Suprapubic skin (tissue), 4 donors: ENCODE results near the gene ORC4. TPM values are rescaled to one million over a fixed set of nuclear protein-coding genes. Genes with fewer than 3 reads are reported as not detected.
A peak's percentile ranks its signal among the peaks of the same experiment; 100 is the strongest.

ENCODE experiments used
- DNase-seq, 2 donors: peaks; one replicate each; pipeline ENCODE4 v3.0.0-alpha.2; 2019; ENCODE audit warnings: low spot score in 2 of 2
- H3K27ac ChIP-seq: fragments of 200-600 bp; sonication (generic); one replicate; pipeline ENCODE4 v1.5.1; 2019
- H3K27me3 ChIP-seq: fragments of 200-600 bp; sonication (generic); one replicate; pipeline ENCODE4 v1.5.1; 2019
- H3K36me3 ChIP-seq: fragments of 200-600 bp; sonication (generic); one replicate; pipeline ENCODE4 v1.5.1; 2019
- H3K4me1 ChIP-seq: fragments of 200-600 bp; sonication (generic); one replicate; pipeline ENCODE4 v1.5.1; 2019
- H3K4me3 ChIP-seq: fragments of 200-600 bp; sonication (generic); one replicate; pipeline ENCODE4 v1.5.1; 2019; ENCODE audit warnings: mild to moderate bottlenecking
- H3K9me3 ChIP-seq: fragments of 200-600 bp; sonication (generic); one replicate; pipeline ENCODE4 v1.5.1; 2019
- EP300 ChIP-seq: sonication (generic); formaldehyde crosslinking; IDR thresholded peaks from one replicate; pipeline ENCODE4 v1.6.1; 2017; ENCODE audit warnings: antibody characterized with exemption
- POLR2A ChIP-seq, 2 donors: fragments of 450-650 bp; IDR thresholded peaks; one replicate each; pipeline ENCODE4 v1.6.1; 2017; ENCODE audit warnings: antibody characterized with exemption in 2 of 2, mild to moderate bottlenecking in 2 of 2, moderate library complexity in 2 of 2
- POLR2AphosphoS5 ChIP-seq, 3 donors: sonication (generic); formaldehyde crosslinking; IDR thresholded peaks; one replicate each; pipeline ENCODE4 v1.6.1; 2017; ENCODE audit warnings: antibody characterized with exemption in 3 of 3
- WGBS: methylation state at CpG from one replicate; pipeline ENCODE4 v1.1.5; 2018; 5-methylcytosine and 5-hydroxymethylcytosine counted together
- total RNA-seq, 4 donors: library from RNA; depleted of rRNA; stranded (reverse); fragments of >200 nt; gene quantifications; one replicate each; pipeline ENCODE4 v1.1.0, GENCODE V29; 2016
- TF ChIP-seq, protein P1 (sequence below), 2 donors: fragments of 200-600 bp in 1 of 2; fragments of 450-650 bp in 1 of 2; sonication (generic) in 1 of 2; IDR thresholded peaks; one replicate each; pipeline ENCODE4 v1.5.1; 2016 to 2019; ENCODE audit warnings: antibody characterized with exemption in 2 of 2, mild to moderate bottlenecking in 1 of 2, moderate library complexity in 1 of 2

ORC4 gene
- total RNA-seq, 4 donors from 2014 or later, result 35.0 to 77.2 (median 57.4) TPM

DNA sequence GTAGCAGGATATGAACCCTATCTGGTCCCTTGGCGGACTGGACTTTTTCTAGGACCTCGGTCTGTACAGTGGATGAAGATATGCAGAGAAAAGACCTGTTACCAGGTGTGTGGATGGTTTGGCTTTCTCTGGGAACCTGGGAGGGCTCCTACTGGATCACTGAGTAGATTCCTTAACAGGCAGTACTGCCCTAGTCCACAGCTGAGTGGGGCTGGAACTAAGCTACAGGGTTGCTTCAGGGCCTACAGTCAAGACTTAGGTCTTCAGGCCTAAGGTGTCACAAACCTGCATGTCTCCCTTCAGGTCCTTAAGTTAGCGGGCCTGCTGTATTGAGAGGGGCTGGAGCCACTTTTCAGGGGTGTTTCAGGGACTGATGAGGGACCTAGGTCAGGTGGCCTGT, 42.9 kb downstream of the ORC4 start:
- Histone ChIP-seq H3K27me3 (no peaks in the 10 kb centered on the region), H3K27ac (no peak overlapping the region), H3K4me3 (no peak overlapping the region), H3K36me3 (peaks cover 12% of the 10 kb centered on the region), H3K9me3 (no peaks in the 10 kb centered on the region), H3K4me1 (peaks cover 3% of the 10 kb centered on the region)
- peak in 1 of 2 donors; percentile 45 for DNase-seq
- WGBS, result 95% methylated on average over 2 of the region's 3 CpGs
- TF ChIP-seq POLR2A (IDR thresholded peaks at IDR 0.05) (no peak), POLR2AphosphoS5 (IDR thresholded peaks at IDR 0.05) (no peak), EP300 (no peak)
- TF ChIP-seq, protein P1, sequence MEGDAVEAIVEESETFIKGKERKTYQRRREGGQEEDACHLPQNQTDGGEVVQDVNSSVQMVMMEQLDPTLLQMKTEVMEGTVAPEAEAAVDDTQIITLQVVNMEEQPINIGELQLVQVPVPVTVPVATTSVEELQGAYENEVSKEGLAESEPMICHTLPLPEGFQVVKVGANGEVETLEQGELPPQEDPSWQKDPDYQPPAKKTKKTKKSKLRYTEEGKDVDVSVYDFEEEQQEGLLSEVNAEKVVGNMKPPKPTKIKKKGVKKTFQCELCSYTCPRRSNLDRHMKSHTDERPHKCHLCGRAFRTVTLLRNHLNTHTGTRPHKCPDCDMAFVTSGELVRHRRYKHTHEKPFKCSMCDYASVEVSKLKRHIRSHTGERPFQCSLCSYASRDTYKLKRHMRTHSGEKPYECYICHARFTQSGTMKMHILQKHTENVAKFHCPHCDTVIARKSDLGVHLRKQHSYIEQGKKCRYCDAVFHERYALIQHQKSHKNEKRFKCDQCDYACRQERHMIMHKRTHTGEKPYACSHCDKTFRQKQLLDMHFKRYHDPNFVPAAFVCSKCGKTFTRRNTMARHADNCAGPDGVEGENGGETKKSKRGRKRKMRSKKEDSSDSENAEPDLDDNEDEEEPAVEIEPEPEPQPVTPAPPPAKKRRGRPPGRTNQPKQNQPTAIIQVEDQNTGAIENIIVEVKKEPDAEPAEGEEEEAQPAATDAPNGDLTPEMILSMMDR (IDR thresholded peaks at IDR 0.05), result no peak

DNA sequence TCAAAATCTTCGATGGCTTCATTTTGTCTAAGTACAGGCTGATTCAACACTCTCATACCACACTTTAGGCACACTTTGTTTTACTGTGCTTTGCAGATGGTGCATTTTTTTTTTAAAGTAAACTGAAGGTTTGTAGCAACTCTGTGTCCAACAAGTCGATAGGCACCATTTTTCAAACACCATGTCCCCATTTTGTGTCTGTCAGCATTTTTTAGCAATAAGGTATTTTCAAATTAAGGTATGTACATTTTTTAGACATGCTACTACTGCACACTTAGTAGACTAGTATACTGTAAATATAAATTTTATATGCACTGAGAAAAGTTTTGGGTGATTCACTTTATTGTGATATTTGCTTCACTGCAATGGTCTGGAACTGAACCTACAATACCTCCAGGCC, 44.4 kb downstream of the ORC4 start:
- Histone ChIP-seq H3K9me3 (no peaks in the 10 kb centered on the region), H3K27ac (no peak overlapping the region), H3K36me3 (peaks cover 14% of the 10 kb centered on the region), H3K4me3 (no peak overlapping the region), H3K27me3 (no peaks in the 10 kb centered on the region), H3K4me1 (no peaks in the 10 kb centered on the region)
- no peak for TF ChIP-seq EP300
- no peak for TF ChIP-seq POLR2AphosphoS5 (IDR thresholded peaks at IDR 0.05)
- TF ChIP-seq, protein P1 (IDR thresholded peaks at IDR 0.05), result no peak
- DNase-seq, result no peak
- 79% methylated on average over 2 of the region's 2 CpGs for WGBS

DNA sequence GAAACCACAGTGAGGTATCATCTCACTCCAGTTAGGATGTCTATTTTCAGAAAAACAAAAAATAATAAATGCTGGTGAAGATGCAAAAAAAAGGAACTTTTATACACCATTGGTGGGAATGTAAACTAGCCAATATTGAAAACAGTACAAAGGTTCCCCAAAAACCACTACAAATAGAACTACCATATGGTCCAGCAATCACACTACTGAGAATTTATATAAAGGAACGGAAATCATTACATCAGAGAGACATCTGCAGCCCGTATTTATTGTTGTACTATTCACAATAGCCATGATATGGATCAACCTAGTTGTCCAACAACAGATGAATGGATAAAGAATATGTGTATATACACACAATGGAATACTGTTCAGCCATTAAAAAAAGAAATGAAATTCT, 52.0 kb downstream of the ORC4 start:
- TF ChIP-seq, protein P1 (IDR thresholded peaks at IDR 0.05), result no peak
- TF ChIP-seq POLR2AphosphoS5 (IDR thresholded peaks at IDR 0.05) (no peak), POLR2A (IDR thresholded peaks at IDR 0.05) (no peak), EP300 (no peak)
- peaks cover 19% of the 10 kb centered on the region for H3K36me3 ChIP-seq
- H3K4me3 ChIP-seq, result no peak overlapping the region
- H3K9me3 ChIP-seq, result no peaks in the 10 kb centered on the region
- 87% methylated on average over 2 of the region's 2 CpGs for WGBS
- H3K27ac ChIP-seq, result no peak overlapping the region
- no peaks in the 10 kb centered on the region for H3K27me3 ChIP-seq
- H3K4me1 ChIP-seq, result no peaks in the 10 kb centered on the region
- no peak for DNase-seq

DNA sequence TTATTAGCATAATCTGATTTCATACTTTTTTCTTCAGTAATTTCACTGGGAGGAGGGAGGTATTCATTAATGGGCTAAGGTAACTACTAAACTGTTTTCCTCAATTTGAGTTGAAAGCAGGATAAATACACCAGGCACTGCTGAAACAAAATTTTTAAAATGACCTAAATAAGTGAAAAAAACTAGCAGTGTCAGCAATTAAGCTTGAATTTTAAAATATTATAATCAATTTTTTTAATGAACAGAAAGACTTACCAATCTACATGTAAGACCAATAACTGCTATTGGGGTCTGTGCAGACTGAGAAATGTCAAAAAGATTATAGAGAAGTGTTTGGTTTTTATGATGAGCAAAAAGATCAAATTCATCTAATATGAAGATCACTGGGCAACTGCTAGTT, 68.4 kb downstream of the ORC4 start:
- H3K4me3 ChIP-seq, result no peak overlapping the region
- H3K27me3 ChIP-seq, result no peaks in the 10 kb centered on the region
- H3K36me3 ChIP-seq, result peaks cover 22% of the 10 kb centered on the region
- TF ChIP-seq EP300 (no peak), POLR2AphosphoS5 (IDR thresholded peaks at IDR 0.05) (no peak), POLR2A (IDR thresholded peaks at IDR 0.05) (no peak)
- DNase-seq, result no peak
- no peaks in the 10 kb centered on the region for H3K4me1 ChIP-seq
- H3K9me3 ChIP-seq, result no peaks in the 10 kb centered on the region
- no peak overlapping the region for H3K27ac ChIP-seq

DNA sequence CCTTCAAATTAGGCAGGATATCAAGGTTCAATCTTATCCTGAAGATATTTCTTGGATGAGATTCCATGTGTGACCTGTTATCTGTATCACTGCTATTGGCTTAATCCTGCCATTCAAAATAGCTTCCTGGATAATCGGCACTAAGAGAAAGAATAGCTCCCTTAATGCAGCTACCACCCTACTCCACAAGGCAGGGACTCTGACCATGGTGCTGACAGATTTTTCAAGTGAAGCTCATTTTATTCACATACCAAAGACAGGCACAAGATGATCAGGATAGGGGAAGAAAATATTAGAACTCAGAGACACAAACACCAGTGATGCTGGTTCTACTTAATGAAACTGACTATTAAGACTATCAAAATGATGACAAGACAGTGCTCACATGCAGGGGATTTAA, 74.9 kb downstream of the ORC4 start:
- 38% methylated on average over 1 of the region's 1 CpG for WGBS
- no peak overlapping the region for H3K27ac ChIP-seq
- no peaks in the 10 kb centered on the region for H3K27me3 ChIP-seq
- TF ChIP-seq EP300, result no peak
- no peak for TF ChIP-seq POLR2AphosphoS5 (IDR thresholded peaks at IDR 0.05)
- TF ChIP-seq, protein P1 (IDR thresholded peaks at IDR 0.05), result no peak
- TF ChIP-seq POLR2A (IDR thresholded peaks at IDR 0.05), result no peak
- H3K9me3 ChIP-seq, result no peaks in the 10 kb centered on the region
- H3K4me3 ChIP-seq, result no peak overlapping the region
- no peak for DNase-seq
- no peaks in the 10 kb centered on the region for H3K4me1 ChIP-seq
- peaks cover 21% of the 10 kb centered on the region for H3K36me3 ChIP-seq

DNA sequence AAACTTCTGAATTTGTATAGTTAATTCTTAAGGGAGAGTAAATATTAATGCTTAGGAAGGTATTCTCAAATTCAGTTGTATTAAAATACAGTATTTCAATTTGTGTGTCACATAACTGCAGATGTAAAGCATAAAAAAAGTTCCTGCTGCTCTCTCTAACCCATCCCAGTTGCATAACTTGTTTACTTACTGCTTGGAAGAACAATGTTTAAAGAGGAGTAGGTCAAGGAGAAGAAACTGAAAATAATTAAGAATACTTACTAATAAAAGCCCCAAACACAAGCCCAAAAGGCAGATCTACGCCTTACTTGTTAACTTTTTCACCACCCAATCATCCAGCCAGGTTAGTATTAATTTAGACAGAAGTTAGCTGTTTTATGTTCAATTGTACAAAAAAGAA, 81.2 kb downstream of the ORC4 start:
- Histone ChIP-seq H3K4me1 (no peaks in the 10 kb centered on the region), H3K27me3 (no peaks in the 10 kb centered on the region), H3K4me3 (no peak overlapping the region), H3K27ac (no peak overlapping the region), H3K9me3 (no peaks in the 10 kb centered on the region), H3K36me3 (peaks cover 28% of the 10 kb centered on the region)
- TF ChIP-seq POLR2AphosphoS5 (IDR thresholded peaks at IDR 0.05) (no peak), POLR2A (IDR thresholded peaks at IDR 0.05) (no peak), EP300 (no peak)
- TF ChIP-seq, protein P1 (IDR thresholded peaks at IDR 0.05), result no peak
- WGBS, result 96% methylated on average over 1 of the region's 1 CpG
- no peak for DNase-seq
